BJ (cell line): Measurements from ENCODE around the gene ZNF644. TPM values are rescaled to one million over a fixed set of nuclear protein-coding genes. Genes with fewer than 3 reads are reported as not detected.
"Not testable (repeated sequence)": the region's sequence is repeated elsewhere in the genome, so short reads cannot be mapped to it uniquely, and the experiment has no call there.

Experiments
- CTCF ChIA-PET: fragments of 350-600 bp; formaldehyde crosslinking; extraction: SDS; loops from one replicate; lab custom pipeline; 2021; ENCODE audit warnings: antibody characterized with exemption, inconsistent platforms; lab: Yijun Ruan, JAX
- POLR2A ChIA-PET: fragments of 300-600 bp; sonication (Branson Sonifier 250); formaldehyde crosslinking; extraction: SDS; loops from one replicate; lab custom pipeline; 2021; ENCODE audit warnings: antibody characterized with exemption; lab: Charles Lee
- DNase-seq: peaks from one replicate; pipeline ENCODE4 v3.0.0-alpha.2; 2011; ENCODE audit warnings: low read depth
- H3K27me3 ChIP-seq: 2 replicates; pipeline ENCODE4 v1.6.0; 2011; ENCODE audit warnings: low read length; ENCODE audit not compliant: control insufficient read depth, insufficient read depth
- H3K36me3 ChIP-seq: 2 replicates; pipeline ENCODE4 v1.5.1; 2011; ENCODE audit warnings: low read length; ENCODE audit not compliant: control insufficient read depth, insufficient read depth
- H3K4me3 ChIP-seq: 2 replicates; pipeline ENCODE4 v1.5.1; 2011; ENCODE audit warnings: low read depth, mild to moderate bottlenecking, control low read depth, low read length
- CTCF ChIP-seq: IDR thresholded peaks from 2 replicates; pipeline ENCODE4 v1.5.1; 2011; ENCODE audit warnings: low read depth, mild to moderate bottlenecking, control low read depth, inconsistent platforms, low read length, moderate library complexity; ENCODE audit not compliant: insufficient read depth
- polyA minus RNA-seq: library from RNA; depleted of rRNA, polyadenylated mRNA; stranded (reverse); fragments of >200 nt; gene quantifications from 2 replicates; pipeline ENCODE4 v1.2.3, GENCODE V29; 2011; rRNA and poly(A)+ RNA removed
- polyA plus RNA-seq: library from polyadenylated mRNA; depleted of rRNA; stranded (reverse); fragments of >200 nt; gene quantifications from 2 replicates; pipeline ENCODE4 v1.2.3, GENCODE V29; 2011; rRNA removed

The ZNF644 gene
- polyA plus RNA-seq (7.3 and 15.5 TPM in 2 replicates), polyA minus RNA-seq (21.7 and 27.1 TPM in 2 replicates)

- ChIA-PET POLR2A (interaction anchor here (0.7 kb wide), 1 partner anchor 430 kb away, joined by 4 read pairs; no protein-coding TSS in a partner anchor), CTCF (interaction anchor here (1.2 kb wide), 1 partner anchor 19 kb away, joined by 3 read pairs; no protein-coding TSS in a partner anchor)
- H3K36me3 ChIP-seq, result no peaks in the 10 kb centered on the region
- H3K27me3 ChIP-seq, result no peaks in the 10 kb centered on the region
- peak; percentile 52 for DNase-seq
- no peak for TF ChIP-seq CTCF
- H3K4me3 ChIP-seq, result peak within 1 kb of the TSS; percentile 95
Measured at GRCh38 chr1:91021686-91022517, at the start of gene ZNF644. Gene ZNF644, minus strand, starts transcription at chr1:91022035. Its CDS starts 39,682 bp downstream, at chr1:90982353.

GRCh38 chr1:91070298-91070697 is 48.5 kb upstream of the ZNF644 start:
- ChIA-PET POLR2A (no interaction called here), CTCF (no interaction called here)
- no peak overlapping the region for H3K4me3 ChIP-seq

GRCh38 chr1:91066538-91066937 is 44.7 kb upstream of the ZNF644 start:
- Histone ChIP-seq H3K36me3 (no peaks in the 10 kb centered on the region), H3K27me3 (no peaks in the 10 kb centered on the region), H3K4me3 (no peak overlapping the region)
- POLR2A ChIA-PET, result no interaction called here
- CTCF ChIA-PET, result interaction anchor here (1.4 kb wide), 1 partner anchor 100 kb away, joined by 3 read pairs; no protein-coding TSS in a partner anchor
- DNase-seq, result no peak
- TF ChIP-seq CTCF, result no peak

More at GRCh38 chr1:91070298-91070697, 48.5 kb upstream of the ZNF644 start:
- DNase-seq, result no peak
- TF ChIP-seq CTCF, result no peak
- H3K36me3 ChIP-seq, result no peaks in the 10 kb centered on the region
- H3K27me3 ChIP-seq, result no peaks in the 10 kb centered on the region

- DNase-seq, result no peak
- TF ChIP-seq CTCF, result no peak
- Histone ChIP-seq H3K36me3 (no peaks in the 10 kb centered on the region), H3K27me3 (no peaks in the 10 kb centered on the region), H3K4me3 (no peak overlapping the region)
- POLR2A ChIA-PET, result no interaction called here
- CTCF ChIA-PET, result interaction anchor here (1.4 kb wide), 1 partner anchor 101 kb away, joined by 3 read pairs; no protein-coding TSS in a partner anchor
Measured at GRCh38 chr1:91065337-91065736, 43.5 kb upstream of the ZNF644 start.

GRCh38 chr1:91063403-91063802 is 41.6 kb upstream of the ZNF644 start:
- H3K27me3 ChIP-seq, POLR2A ChIA-PET, H3K36me3 ChIP-seq, DNase-seq, H3K4me3 ChIP-seq: not testable (repeated sequence)
- CTCF ChIA-PET, result interaction anchor here (0.7 kb wide), 1 partner anchor 379 kb away, joined by 3 read pairs; no protein-coding TSS in a partner anchor
